CD8-positive, alpha-beta memory T cell (primary cell): ENCODE data around the gene PRSS36. TPM values are rescaled to one million over a fixed set of nuclear protein-coding genes. Genes with fewer than 3 reads are reported as not detected.
A peak's percentile ranks its signal among the peaks of the same experiment; 100 is the strongest.
"Not testable (repeated sequence)": the region's sequence is repeated elsewhere in the genome, so short reads cannot be mapped to it uniquely, and the experiment has no call there.

Source experiments
- CTCF ChIA-PET: fragments of 350-600 bp; sonication (Branson Sonifier 250); formaldehyde crosslinking; loops from one replicate; lab custom pipeline; 2021; ENCODE audit warnings: antibody characterized with exemption; lab: Charles Lee
- POLR2A ChIA-PET: fragments of 350-600 bp; sonication (Branson Sonifier 250); formaldehyde crosslinking; loops from one replicate; lab custom pipeline; 2021; ENCODE audit warnings: antibody characterized with exemption; lab: Charles Lee
- DNase-seq, 5 donors: peaks; one replicate each; pipeline versions ENCODE4 v3.0.0 to v3.0.0-alpha.2; 2020 to 2022; ENCODE audit warnings: mixed read lengths in 1 of 5
- H3K27ac ChIP-seq: one replicate; pipeline ENCODE4 v1.7.0; 2013; ENCODE audit warnings: low read depth, mild to moderate bottlenecking, low read length, moderate library complexity
- H3K27me3 ChIP-seq: 2 replicates; pipeline ENCODE4 v1.7.0; 2013; ENCODE audit warnings: low read length, mild to moderate bottlenecking; ENCODE audit not compliant: insufficient read depth, poor library complexity, severe bottlenecking
- H3K36me3 ChIP-seq: 2 replicates; pipeline ENCODE4 v1.7.0; 2013; ENCODE audit warnings: mild to moderate bottlenecking, low read length, moderate library complexity; ENCODE audit not compliant: insufficient read depth
- H3K4me1 ChIP-seq: 2 replicates; pipeline ENCODE4 v1.7.0; 2013; ENCODE audit warnings: mild to moderate bottlenecking, low read length, moderate library complexity; ENCODE audit not compliant: insufficient read depth
- H3K4me3 ChIP-seq: 2 replicates; pipeline ENCODE4 v1.7.0; 2013; ENCODE audit warnings: mild to moderate bottlenecking, low read length
- H3K9me3 ChIP-seq: 2 replicates; pipeline ENCODE4 v1.7.0; 2013; ENCODE audit warnings: mild to moderate bottlenecking, low read length
- H3K27ac Mint-ChIP-seq, 8 donors: one replicate each; pipeline ENCODE4 v1.8.0; 2020 to 2021; ENCODE audit warnings: mixed read lengths in 8 of 8, mild to moderate bottlenecking in 6 of 8, inconsistent platforms in 3 of 8, moderate library complexity in 3 of 8
- H3K27me3 Mint-ChIP-seq, 2 donors: one replicate each; pipeline ENCODE4 v1.8.0; 2020 to 2021; ENCODE audit warnings: mixed read lengths in 2 of 2, mild to moderate bottlenecking in 1 of 2, moderate library complexity in 1 of 2
- H3K36me3 Mint-ChIP-seq, 3 donors: one replicate each; pipeline ENCODE4 v1.8.0; 2020 to 2021; ENCODE audit warnings: mixed read lengths in 3 of 3, inconsistent platforms in 1 of 3, mild to moderate bottlenecking in 1 of 3
- H3K4me1 Mint-ChIP-seq, 3 donors: one replicate each; pipeline ENCODE4 v1.8.0; 2020 to 2021; ENCODE audit warnings: mixed read lengths in 3 of 3, inconsistent platforms in 1 of 3, mild to moderate bottlenecking in 1 of 3
- H3K4me3 Mint-ChIP-seq, 7 donors: one replicate each; pipeline ENCODE4 v1.8.0; 2020 to 2021; ENCODE audit warnings: mixed read lengths in 7 of 7, mild to moderate bottlenecking in 6 of 7, moderate library complexity in 4 of 7, inconsistent platforms in 2 of 7
- H3K9me3 Mint-ChIP-seq, 5 donors: one replicate each; pipeline ENCODE4 v1.8.0; 2020 to 2022; ENCODE audit warnings: mixed read lengths in 5 of 5, mild to moderate bottlenecking in 3 of 5, moderate library complexity in 2 of 5, inconsistent platforms in 1 of 5
- polyA plus RNA-seq: library from polyadenylated mRNA; unstranded; fragments of 300-500 nt; fragmentation: Illumina TruSeq; gene quantifications from one replicate; pipeline ENCODE4 v1.2.3, GENCODE V29; 2021
- total RNA-seq, 2 experiments: library from RNA; stranded (reverse); gene quantifications; one replicate each; pipeline ENCODE4 v1.2.3, GENCODE V29; 2021

The PRSS36 gene
- total and polyA plus RNA-seq, 3 experiments from 2014 or later: 0.44 to 3.1 (median 0.61) TPM

- Mint-ChIP-seq H3K9me3 (no peaks in the 10 kb centered on the region), H3K36me3 (no peaks in the 10 kb centered on the region), H3K27ac (peak overlapping the region; percentile 74 to 90 (median 86)), H3K4me3 (peak overlapping the region; percentile 68 to 92 (median 78)), H3K4me1 (peaks cover 5 to 14% (median 6%) of the 10 kb centered on the region in 3 donors), H3K27me3 (no peaks in the 10 kb centered on the region)
- ChIA-PET CTCF (interaction anchor here (0.8 to 3.6 kb wide), 44 partner anchors 9 to 736 kb away, joined by 3 to 44 read pairs (median 6); partner anchors contain the start of genes ARMC5, FUS, HSD3B7 and KAT8), POLR2A (interaction anchor here (0.5 to 3.1 kb wide), 13 partner anchors 23 to 732 kb away, joined by 3 to 72 read pairs (median 7); partner anchors contain the start of genes FUS, KAT8, PHKG2 and PYCARD)
- Histone ChIP-seq H3K27me3 (no peaks in the 10 kb centered on the region), H3K36me3 (no peaks in the 10 kb centered on the region), H3K4me1 (peaks cover 19% of the 10 kb centered on the region), H3K4me3 (peak overlapping the region; percentile 59), H3K9me3 (no peaks in the 10 kb centered on the region), H3K27ac (peak overlapping the region; percentile 61)
- DNase-seq: peak in 1 of 5 donors; percentile 12
Observed at GRCh38 chr16:31141489-31142108, 8.3 kb downstream of the PRSS36 start.

GRCh38 chr16:31141071-31141469 lies 8.8 kb downstream of the PRSS36 start:
- H3K4me3 ChIP-seq, H3K27me3 Mint-ChIP-seq, DNase-seq, H3K9me3 Mint-ChIP-seq, H3K4me3 Mint-ChIP-seq, H3K36me3 ChIP-seq, H3K36me3 Mint-ChIP-seq, H3K27me3 ChIP-seq, H3K9me3 ChIP-seq: not testable (repeated sequence)
- Mint-ChIP-seq H3K4me1 (peaks cover 5 to 14% (median 6%) of the 10 kb centered on the region in 3 donors), H3K27ac (peak overlapping the region in 1 of 8 donors; percentile 14)
- Histone ChIP-seq H3K4me1 (peaks cover 19% of the 10 kb centered on the region), H3K27ac (peak overlapping the region; percentile 61)
- CTCF ChIA-PET: interaction anchor here (1.9 to 3.5 kb wide), 3 partner anchors 23 to 318 kb away, joined by 10 to 34 read pairs (median 18); partner anchors contain the start of genes ARMC5 and KAT8
- POLR2A ChIA-PET: interaction anchor here (2.3 to 3.1 kb wide), 2 partner anchors 23 to 61 kb away, joined by 9 to 59 read pairs; partner anchors contain the start of genes KAT8 and PYCARD

GRCh38 chr16:31138621-31139578 lies 11.0 kb downstream of the PRSS36 start:
- Mint-ChIP-seq H3K4me3 (no peak overlapping the region), H3K27me3 (no peaks in the 10 kb centered on the region), H3K36me3 (no peaks in the 10 kb centered on the region), H3K27ac (no peak overlapping the region), H3K9me3 (no peaks in the 10 kb centered on the region), H3K4me1 (peaks cover 6 to 14% (median 7%) of the 10 kb centered on the region in 3 donors)
- DNase-seq: no peak
- no peak overlapping the region for H3K27ac ChIP-seq
- no peaks in the 10 kb centered on the region for H3K36me3 ChIP-seq
- ChIA-PET CTCF (interaction anchor here (1.1 kb wide), 1 partner anchor 9 kb away, joined by 3 read pairs; no protein-coding TSS in a partner anchor), POLR2A (no interaction called here)
- H3K9me3 ChIP-seq: no peaks in the 10 kb centered on the region
- no peaks in the 10 kb centered on the region for H3K27me3 ChIP-seq
- H3K4me1 ChIP-seq: peaks cover 19% of the 10 kb centered on the region
- H3K4me3 ChIP-seq: no peak overlapping the region

GRCh38 chr16:31136822-31137499 lies 12.9 kb downstream of the PRSS36 start:
- H3K4me1 Mint-ChIP-seq, H3K4me3 Mint-ChIP-seq, H3K4me1 ChIP-seq, H3K27me3 ChIP-seq, H3K9me3 ChIP-seq, H3K9me3 Mint-ChIP-seq, H3K27me3 Mint-ChIP-seq, H3K27ac ChIP-seq, POLR2A ChIA-PET, H3K27ac Mint-ChIP-seq, H3K36me3 ChIP-seq, CTCF ChIA-PET, DNase-seq, H3K4me3 ChIP-seq: not testable (repeated sequence)
- peaks cover 0 to 16% (median 0%) of the 10 kb centered on the region in 3 donors for H3K36me3 Mint-ChIP-seq

- Histone ChIP-seq H3K36me3 (no peaks in the 10 kb centered on the region), H3K27ac (no peak overlapping the region), H3K9me3 (no peaks in the 10 kb centered on the region), H3K4me1 (no peaks in the 10 kb centered on the region), H3K27me3 (no peaks in the 10 kb centered on the region), H3K4me3 (no peak overlapping the region)
- ChIA-PET CTCF (no interaction called here), POLR2A (no interaction called here)
- Mint-ChIP-seq H3K9me3 (no peaks in the 10 kb centered on the region), H3K27me3 (peaks cover 0 to 2% of the 10 kb centered on the region in 2 donors), H3K27ac (peak overlapping the region in 1 of 8 donors; percentile 37), H3K4me3 (no peak overlapping the region), H3K4me1 (peaks cover 0 to 2% (median 0%) of the 10 kb centered on the region in 3 donors), H3K36me3 (peaks cover 0 to 22% (median 0%) of the 10 kb centered on the region in 3 donors)
- DNase-seq: no peak
Observed at GRCh38 chr16:31136287-31136662, 13.6 kb downstream of the PRSS36 start.

- Mint-ChIP-seq H3K36me3 (peaks cover 0 to 28% (median 0%) of the 10 kb centered on the region in 3 donors), H3K27me3 (peaks cover 0 to 2% of the 10 kb centered on the region in 2 donors), H3K27ac (peak within 1 kb of the TSS in 1 of 8 donors; percentile 37), H3K4me3 (no peak within 1 kb of the TSS), H3K4me1 (peaks cover 0 to 2% (median 0%) of the 10 kb centered on the region in 3 donors), H3K9me3 (no peaks in the 10 kb centered on the region)
- Histone ChIP-seq H3K4me3 (no peak within 1 kb of the TSS), H3K9me3 (no peaks in the 10 kb centered on the region), H3K4me1 (no peaks in the 10 kb centered on the region), H3K27me3 (no peaks in the 10 kb centered on the region), H3K27ac (peak within 1 kb of the TSS; percentile 61), H3K36me3 (no peaks in the 10 kb centered on the region)
- no peak for DNase-seq
- ChIA-PET POLR2A (no interaction called here), CTCF (no interaction called here)
Observed at GRCh38 chr16:31135535-31136286, 14.2 kb downstream of the PRSS36 start, which contains the start of gene PRSS8. TSS of gene PRSS8 (minus strand) at chr16:31135727. CDS start at chr16:31135498, 229 bp downstream.
